PFSK-1 (cell line): ENCODE data around the gene ADAM33.

Source experiments
- FOXP2 ChIP-seq: optimal IDR thresholded peaks from 2 replicates; pipeline ENCODE3; 2011; ENCODE audit warnings: borderline replicate concordance, control low read depth, inconsistent platforms; ENCODE audit not compliant: insufficient read depth; ENCODE audit errors: extremely low read length, extremely low read depth
- POLR2AphosphoS5 ChIP-seq: IDR thresholded peaks from 2 replicates; pipeline ENCODE4 v1.6.1; 2012; ENCODE audit warnings: low read depth, mild to moderate bottlenecking, control low read depth, low read length, moderate library complexity
- REST ChIP-seq, 2 experiments: IDR thresholded peaks; 2 replicates each; pipeline versions ENCODE4 v1.6.1 to v1.8.0; 2011 to 2012; ENCODE audit warnings: low read depth in 2 of 2, low read length in 2 of 2, control low read depth in 1 of 2, inconsistent platforms in 1 of 2, mild to moderate bottlenecking in 1 of 2, moderate library complexity in 1 of 2; ENCODE audit not compliant: insufficient read depth in 1 of 2
- TAF1 ChIP-seq: IDR thresholded peaks from 2 replicates; pipeline ENCODE4 v1.6.1; 2012; ENCODE audit warnings: low read length, control low read depth, borderline replicate concordance; ENCODE audit not compliant: insufficient read depth

DNA sequence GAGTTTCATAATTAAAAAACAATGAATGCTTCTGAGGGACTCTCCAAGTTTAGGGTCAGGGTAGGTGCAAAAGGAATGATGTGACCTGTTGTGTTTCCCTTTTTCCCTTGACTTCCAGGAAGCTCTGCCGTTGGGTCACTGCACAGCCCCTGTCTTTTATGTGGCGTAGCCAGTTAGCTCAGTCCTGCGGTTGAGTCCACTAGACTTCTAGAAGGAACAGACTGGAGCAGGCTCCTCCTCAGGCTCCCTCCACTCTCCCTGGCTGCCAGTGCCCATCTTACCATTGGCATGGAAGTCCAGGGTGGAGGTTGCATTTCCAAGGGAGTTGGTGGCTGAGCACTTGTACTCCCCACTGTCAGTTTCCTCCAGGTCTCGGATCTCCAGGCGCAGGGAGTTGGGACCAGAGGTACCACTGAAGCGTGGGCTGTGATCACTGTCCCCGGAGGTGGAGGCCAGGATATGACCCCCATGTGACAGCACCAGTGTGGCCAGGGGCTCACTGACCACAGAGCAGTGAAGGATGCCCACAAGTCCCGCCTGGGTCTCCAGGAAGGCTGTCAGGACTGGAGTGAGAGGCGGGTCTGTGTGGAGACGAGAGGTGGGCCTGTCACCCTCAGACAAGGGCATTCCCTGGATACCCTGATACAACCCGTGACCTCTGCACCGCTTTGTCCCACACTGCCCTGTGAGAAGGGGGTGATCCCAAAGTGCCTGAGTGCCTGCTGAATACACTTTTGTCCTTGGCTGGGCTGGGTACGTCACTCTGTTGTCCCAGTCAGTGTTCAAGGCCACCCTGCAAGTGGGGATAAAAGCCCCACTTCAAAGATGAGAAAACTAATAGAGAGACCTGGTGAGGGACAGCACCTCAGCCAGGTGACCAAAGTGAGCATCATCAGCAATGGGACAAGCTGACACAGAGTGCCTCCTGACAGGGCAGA, 19.5 kb upstream of the ADAM33 start:
- no peak for TF ChIP-seq TAF1
- no peak for TF ChIP-seq POLR2AphosphoS5
- no peak for TF ChIP-seq REST (IDR thresholded peaks at IDR 0.05; ENCODE audit: insufficient read depth in 1 of 2, low read depth in 2 of 2, low read length in 2 of 2)
- TF ChIP-seq FOXP2 = no peak
